HepG2 (cell line): Measurements from ENCODE around the gene PREX1. TPM values are rescaled to one million over a fixed set of nuclear protein-coding genes. Genes with fewer than 3 reads are reported as not detected.

ENCODE experiments used
- ATAC-seq: fragments of 200-7000 bp; cut with Tn5 transposase; 3 replicates; pipeline ENCODE4 v1.9.1; 2020; ENCODE audit warnings: mild to moderate bottlenecking, moderate library complexity
- BruUV-seq: library from RNA; stranded (reverse); fragments of 400-500 nt; replicated peaks from 2 replicates; lab custom pipeline; 2021; lab: Mats Ljungman, UMichigan
- CTCF ChIA-PET: fragments of 300-600 bp; formaldehyde crosslinking; extraction: SDS; loops from one replicate; lab custom pipeline; 2021; ENCODE audit warnings: low total read pairs, inconsistent platforms, low intra/inter-chr PET ratio; lab: Yijun Ruan, JAX
- POLR2A ChIA-PET: fragments of 350-600 bp; sonication (Branson Sonifier 250); formaldehyde crosslinking; loops from one replicate; lab custom pipeline; 2020; ENCODE audit warnings: antibody characterized with exemption, inconsistent platforms; lab: Yijun Ruan, JAX
- DNase-seq: peaks from one replicate; pipeline ENCODE4 v3.0.0-alpha.2; 2015; ENCODE audit warnings: low spot score
- FAIRE-seq: peaks from 3 replicates; lab custom pipeline; 2011; peaks lifted over from hg19 to GRCh38; lab: Jason Lieb, UNC
- H2AFZ ChIP-seq: one replicate; pipeline ENCODE4 v1.6.1; 2011; ENCODE audit warnings: low read length, inconsistent platforms
- H3K27ac ChIP-seq: fragments of 300-600 bp; 3 replicates; pipeline ENCODE4 v1.8.0; 2011; ENCODE audit warnings: mixed run types, mild to moderate bottlenecking, mixed read lengths, low read length, inconsistent platforms; ENCODE audit not compliant: insufficient read depth; ENCODE audit errors: extremely low read length
- H3K27me3 ChIP-seq, 2 experiments: fragments of 200-600 bp in 1 of 2; 2 replicates in 1 of 2; 3 replicates in 1 of 2; pipeline versions ENCODE4 v1.6.0 to v1.8.0; 2011; ENCODE audit warnings: low read length in 2 of 2, mild to moderate bottlenecking in 2 of 2, moderate library complexity in 2 of 2, inconsistent platforms in 1 of 2; ENCODE audit not compliant: insufficient read depth in 2 of 2, control insufficient read depth in 1 of 2
- H3K36me3 ChIP-seq, 2 experiments: fragments of 200-600 bp in 1 of 2; replicated peaks in 1 of 2; 2 replicates in 1 of 2; 3 replicates in 1 of 2; pipeline versions ENCODE4 v1.5.1 to v1.8.0; 2011; ENCODE audit warnings: low read length in 2 of 2, inconsistent platforms in 1 of 2; ENCODE audit not compliant: insufficient read depth in 2 of 2, control insufficient read depth in 1 of 2
- H3K4me1 ChIP-seq: 2 replicates; pipeline ENCODE4 v1.5.1; 2012; ENCODE audit warnings: low read length, inconsistent platforms; ENCODE audit not compliant: insufficient read depth
- H3K4me2 ChIP-seq: 2 replicates; pipeline ENCODE4 v1.6.0; 2011; ENCODE audit warnings: low read depth, low read length, inconsistent platforms
- H3K4me3 ChIP-seq, 3 experiments: fragments of 200-600 bp in 1 of 3; sonication (generic), shearing (Covaris generic) in 1 of 3; replicated peaks in 1 of 3; 2 replicates each; pipeline ENCODE4 v1.5.1; 2011 to 2016; ENCODE audit warnings: low read length in 3 of 3, inconsistent platforms in 2 of 3, low read depth in 2 of 3, mild to moderate bottlenecking in 2 of 3, control low read depth in 1 of 3, mixed read lengths in 1 of 3; ENCODE audit not compliant: insufficient read depth in 1 of 3
- H3K79me2 ChIP-seq: one replicate; pipeline ENCODE4 v1.6.1; 2011; ENCODE audit warnings: low read length, inconsistent platforms; ENCODE audit not compliant: insufficient read depth
- H3K9ac ChIP-seq: 2 replicates; pipeline ENCODE4 v1.6.0; 2011; ENCODE audit warnings: mild to moderate bottlenecking, low read depth, low read length, inconsistent platforms; ENCODE audit not compliant: insufficient read depth
- H3K9me3 ChIP-seq: 2 replicates; pipeline ENCODE4 v1.5.1; 2012; ENCODE audit warnings: mild to moderate bottlenecking, low read length
- H4K20me1 ChIP-seq: 2 replicates; pipeline ENCODE4 v1.6.0; 2011; ENCODE audit warnings: inconsistent platforms, mild to moderate bottlenecking, low read length, moderate library complexity; ENCODE audit not compliant: insufficient read depth
- ESRRA ChIP-seq: sonication (generic); formaldehyde crosslinking; IDR thresholded peaks from 2 replicates; pipeline ENCODE4 v1.5.1; 2020; ENCODE audit warnings: mild to moderate bottlenecking, low read depth, missing genetic modification reagents
- FOXA3 ChIP-seq: IDR thresholded peaks from 2 replicates; pipeline ENCODE4 v1.6.1; 2016; ENCODE audit warnings: missing genetic modification reagents, missing compliant biosample characterization
- HDAC1 ChIP-seq: sonication (generic); formaldehyde crosslinking; IDR thresholded peaks from 2 replicates; pipeline ENCODE4 v1.5.1; 2020; ENCODE audit warnings: mild to moderate bottlenecking, missing genetic modification reagents
- HMG20B ChIP-seq: conservative IDR thresholded peaks from 2 replicates; pipeline ENCODE4 v1.6.1; 2016; ENCODE audit warnings: missing genetic modification reagents, missing compliant biosample characterization
- KDM3A ChIP-seq: IDR thresholded peaks from 2 replicates; pipeline ENCODE4 v1.6.1; 2018; ENCODE audit warnings: low read depth, missing compliant biosample characterization
- MIER3 ChIP-seq: IDR thresholded peaks from 2 replicates; pipeline ENCODE4 v1.6.1; 2016; ENCODE audit warnings: missing compliant biosample characterization, borderline replicate concordance
- TBX2 ChIP-seq: sonication (generic); formaldehyde crosslinking; IDR thresholded peaks from 2 replicates; pipeline ENCODE4 v1.5.0; 2020; ENCODE audit warnings: missing genetic modification reagents, mild to moderate bottlenecking, borderline replicate concordance
- ZNF232 ChIP-seq: sonication (generic); formaldehyde crosslinking; IDR thresholded peaks from 2 replicates; pipeline ENCODE4 v1.4.0; 2020; ENCODE audit warnings: missing genetic modification reagents, borderline replicate concordance
- ZNF235 ChIP-seq: sonication (generic); formaldehyde crosslinking; IDR thresholded peaks from 2 replicates; pipeline ENCODE4 v1.8.1; 2023; ENCODE audit warnings: mild to moderate bottlenecking, missing genetic modification reagents, borderline replicate concordance
- ZNF263 ChIP-seq: sonication (generic); formaldehyde crosslinking; IDR thresholded peaks from 2 replicates; pipeline ENCODE4 v1.4.0; 2020; ENCODE audit warnings: missing genetic modification reagents
- ZNF577 ChIP-seq: sonication (generic); formaldehyde crosslinking; IDR thresholded peaks from 2 replicates; pipeline ENCODE4 v1.4.0; 2020; ENCODE audit warnings: mild to moderate bottlenecking, low read depth, missing genetic modification reagents, borderline replicate concordance
- ZNF775 ChIP-seq: sonication (generic); formaldehyde crosslinking; IDR thresholded peaks from 2 replicates; pipeline ENCODE4 v1.4.0; 2020; ENCODE audit warnings: missing genetic modification reagents, mild to moderate bottlenecking, moderate library complexity, borderline replicate concordance
- ZSCAN20 ChIP-seq: sonication (generic); formaldehyde crosslinking; IDR thresholded peaks from 2 replicates; pipeline ENCODE4 v1.4.0; 2020; ENCODE audit warnings: missing genetic modification reagents, mild to moderate bottlenecking, borderline replicate concordance
- ZSCAN22 ChIP-seq: sonication (generic); formaldehyde crosslinking; IDR thresholded peaks from 2 replicates; pipeline ENCODE4 v1.4.0; 2020; ENCODE audit warnings: mild to moderate bottlenecking, missing genetic modification reagents
- WGBS: methylation state at CpG from one replicate; pipeline ENCODE4 v1.1.6; 2017; ENCODE audit warnings: low lambda C conversion rate; 5-methylcytosine and 5-hydroxymethylcytosine counted together
- in situ Hi-C: cut with HindIII; loops from 2 replicates; pipeline ENCODE4 v1.10.0; 2017; ENCODE audit warnings: low pct_unique_long_range_greater_than_20kb; ENCODE audit not compliant: extremely low pct_ligation_motif_present
- intact Hi-C: fragments of 100-400 bp; cut with micrococcal nuclease; formaldehyde crosslinking; loops from one replicate; pipeline ENCODE4 v1.10.0; 2022; ENCODE audit not compliant: unreplicated experiment
- polyA plus RNA-seq, 8 experiments: library from polyadenylated mRNA; depleted of rRNA in 3 of 8; stranded (reverse) in 7 of 8; unstranded in 1 of 8; fragments of >200 nt; fragmentation: Illumina TruSeq in 4 of 8; extraction: Trizol in 4 of 8; gene quantifications; 2 replicates each; pipeline versions ENCODE4 v1.2.1 to v1.2.3, GENCODE V29; 2011 to 2016; ENCODE audit warnings: low read depth in 4 of 8, missing spikeins in 1 of 8, mixed read lengths in 1 of 8; ENCODE audit not compliant: insufficient read depth in 1 of 8
- total RNA-seq, 5 experiments: library from RNA; depleted of rRNA; stranded (reverse); fragments of >200 nt; fragmentation: Illumina TruSeq; extraction: Trizol; gene quantifications; 2 replicates each; pipeline ENCODE4 v1.2.3, GENCODE V29; 2016; ENCODE audit warnings: low read depth in 1 of 5
- TF ChIP-seq, protein P1 (sequence below): IDR thresholded peaks from 2 replicates; pipeline ENCODE4 v1.6.1; 2016; ENCODE audit warnings: mild to moderate bottlenecking
- TF ChIP-seq, protein P2 (sequence below): sonication (generic); formaldehyde crosslinking; IDR thresholded peaks from 2 replicates; pipeline ENCODE4 v1.4.0; 2020; ENCODE audit warnings: mild to moderate bottlenecking, missing genetic modification reagents

The PREX1 gene
- total and polyA plus RNA-seq, 2 of the 13 experiments (the other 11 are each of a cell fraction or from before 2014, with no cell fraction given), result 0.02 to 0.04 TPM

DNA sequence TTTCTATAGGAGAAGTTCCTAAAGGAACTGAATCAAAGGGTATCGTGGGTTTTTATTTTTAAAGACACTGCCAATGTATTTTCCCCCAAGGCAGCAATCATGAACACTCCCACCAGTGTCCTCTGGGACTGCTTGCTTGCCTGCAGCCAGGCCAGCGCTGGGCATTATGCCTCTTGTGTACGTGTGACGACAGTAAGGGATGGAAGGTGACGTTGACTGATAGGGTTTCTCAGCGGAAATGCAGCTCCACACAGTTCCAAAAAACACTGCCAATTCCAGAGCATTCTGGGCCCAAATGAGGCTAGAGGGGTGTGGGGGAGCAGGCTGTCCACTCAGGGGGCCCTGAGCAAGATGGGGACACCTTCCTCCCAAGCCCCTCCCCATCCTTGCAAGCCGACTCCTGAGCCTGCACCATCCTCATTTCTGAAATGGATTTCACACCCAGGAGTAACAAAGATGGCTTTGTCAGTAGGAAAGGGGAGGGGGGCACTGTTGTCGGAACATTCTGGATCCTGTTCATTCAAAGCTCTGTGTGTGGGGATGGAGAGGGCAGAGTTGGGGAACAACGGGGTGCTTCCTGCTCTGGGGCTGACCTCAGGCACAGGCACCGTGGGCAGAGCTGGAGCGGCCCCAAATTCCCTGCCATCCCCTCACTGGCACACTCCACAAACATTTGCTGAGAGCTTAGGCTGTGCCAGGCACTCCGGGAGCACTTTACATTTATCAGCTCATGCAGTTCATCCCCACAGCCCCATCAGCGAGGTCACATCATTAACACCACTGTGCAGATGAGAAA lies 20.0 kb downstream of the PREX1 start:
- in situ Hi-C loops (no loop called here), intact Hi-C loops (no loop called here)
- no peak overlapping the region for H2AFZ ChIP-seq
- WGBS, result 20% methylated on average over 12 of the region's 13 CpGs
- FAIRE-seq, result no peak
- ATAC-seq, result no peak
- no peak overlapping the region for H3K4me2 ChIP-seq
- H4K20me1 ChIP-seq, result no peaks in the 10 kb centered on the region; the same call in 1 of the 2 replicates
- H3K4me3 ChIP-seq, result no peak overlapping the region
- ChIA-PET CTCF (no interaction called here), POLR2A (no interaction called here)
- H3K9me3 ChIP-seq, result peaks cover 4% of the 10 kb centered on the region; the same call in 1 of the 2 replicates
- BruUV-seq, result no TSS peak
- no peak overlapping the region for H3K27ac ChIP-seq
- TF ChIP-seq MIER3, result no peak
- TF ChIP-seq ZSCAN20, result no peak
- TF ChIP-seq KDM3A, result no peak
- TF ChIP-seq HDAC1 (CRISPR knock-in tag), result no peak
- TF ChIP-seq HMG20B (CRISPR knock-in tag), result no peak
- TF ChIP-seq ESRRA (CRISPR knock-in tag), result no peak
- TF ChIP-seq ZNF232 (CRISPR knock-in tag), result no peak
- no peak for TF ChIP-seq ZNF263
- H3K4me1 ChIP-seq, result no peaks in the 10 kb centered on the region
- H3K27me3 ChIP-seq, result peaks cover 14 to 66% of the 10 kb centered on the region in 2 experiments; a peak in 4 of 5 replicates
- no peak overlapping the region for H3K9ac ChIP-seq
- DNase-seq, result no peak
- H3K36me3 ChIP-seq, result no peaks in the 10 kb centered on the region
- no peaks in the 10 kb centered on the region for H3K79me2 ChIP-seq

DNA sequence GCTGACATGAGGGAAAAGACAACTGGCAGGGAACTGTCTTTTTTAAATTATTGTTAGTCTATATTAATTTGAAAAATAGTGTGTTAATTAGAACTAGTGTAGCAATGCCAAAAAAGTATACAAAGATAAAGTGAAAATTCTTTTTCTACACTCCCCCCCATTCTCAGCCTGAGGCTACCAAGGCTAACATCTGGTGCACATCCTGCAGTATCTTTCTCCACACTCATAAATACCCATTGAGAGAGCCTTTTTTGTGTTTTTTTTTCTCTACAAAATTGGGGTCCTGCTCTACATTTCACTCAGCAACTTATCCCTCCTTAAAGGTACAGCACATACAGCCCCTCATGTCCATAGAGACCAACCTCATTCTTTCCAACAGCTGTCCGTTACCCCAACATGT lies 20.7 kb downstream of the PREX1 start:
- in situ Hi-C loops, result no loop called here
- TF ChIP-seq ZNF577 (CRISPR knock-in tag), result no peak
- no peak for TF ChIP-seq TBX2
- TF ChIP-seq, protein P1, sequence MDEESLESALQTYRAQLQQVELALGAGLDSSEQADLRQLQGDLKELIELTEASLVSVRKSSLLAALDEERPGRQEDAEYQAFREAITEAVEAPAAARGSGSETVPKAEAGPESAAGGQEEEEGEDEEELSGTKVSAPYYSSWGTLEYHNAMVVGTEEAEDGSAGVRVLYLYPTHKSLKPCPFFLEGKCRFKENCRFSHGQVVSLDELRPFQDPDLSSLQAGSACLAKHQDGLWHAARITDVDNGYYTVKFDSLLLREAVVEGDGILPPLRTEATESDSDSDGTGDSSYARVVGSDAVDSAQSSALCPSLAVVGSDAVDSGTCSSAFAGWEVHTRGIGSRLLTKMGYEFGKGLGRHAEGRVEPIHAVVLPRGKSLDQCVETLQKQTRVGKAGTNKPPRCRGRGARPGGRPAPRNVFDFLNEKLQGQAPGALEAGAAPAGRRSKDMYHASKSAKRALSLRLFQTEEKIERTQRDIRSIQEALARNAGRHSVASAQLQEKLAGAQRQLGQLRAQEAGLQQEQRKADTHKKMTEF, result no peak
- TF ChIP-seq, protein P2, sequence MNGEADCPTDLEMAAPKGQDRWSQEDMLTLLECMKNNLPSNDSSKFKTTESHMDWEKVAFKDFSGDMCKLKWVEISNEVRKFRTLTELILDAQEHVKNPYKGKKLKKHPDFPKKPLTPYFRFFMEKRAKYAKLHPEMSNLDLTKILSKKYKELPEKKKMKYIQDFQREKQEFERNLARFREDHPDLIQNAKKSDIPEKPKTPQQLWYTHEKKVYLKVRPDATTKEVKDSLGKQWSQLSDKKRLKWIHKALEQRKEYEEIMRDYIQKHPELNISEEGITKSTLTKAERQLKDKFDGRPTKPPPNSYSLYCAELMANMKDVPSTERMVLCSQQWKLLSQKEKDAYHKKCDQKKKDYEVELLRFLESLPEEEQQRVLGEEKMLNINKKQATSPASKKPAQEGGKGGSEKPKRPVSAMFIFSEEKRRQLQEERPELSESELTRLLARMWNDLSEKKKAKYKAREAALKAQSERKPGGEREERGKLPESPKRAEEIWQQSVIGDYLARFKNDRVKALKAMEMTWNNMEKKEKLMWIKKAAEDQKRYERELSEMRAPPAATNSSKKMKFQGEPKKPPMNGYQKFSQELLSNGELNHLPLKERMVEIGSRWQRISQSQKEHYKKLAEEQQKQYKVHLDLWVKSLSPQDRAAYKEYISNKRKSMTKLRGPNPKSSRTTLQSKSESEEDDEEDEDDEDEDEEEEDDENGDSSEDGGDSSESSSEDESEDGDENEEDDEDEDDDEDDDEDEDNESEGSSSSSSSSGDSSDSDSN (CRISPR knock-in tag), result no peak
- no peak for TF ChIP-seq FOXA3
- no peak for TF ChIP-seq ZNF775 (CRISPR knock-in tag)
- no peak for TF ChIP-seq ZSCAN22 (CRISPR knock-in tag)
- TF ChIP-seq ZNF235 (CRISPR knock-in tag), result no peak

More for the DNA sequence above, 20.7 kb downstream of the PREX1 start:
- no peaks in the 10 kb centered on the region for H3K4me1 ChIP-seq
- 15% methylated on average over 1 of the region's 1 CpG for WGBS
- H3K36me3 ChIP-seq, result no peaks in the 10 kb centered on the region
- no peak overlapping the region for H3K4me2 ChIP-seq
- no peak for ATAC-seq
- H3K4me3 ChIP-seq, result no peak overlapping the region
- no peak for FAIRE-seq
- H3K27me3 ChIP-seq, result peaks cover 14 to 66% of the 10 kb centered on the region in 2 experiments; a peak in 4 of 5 replicates
- POLR2A ChIA-PET, result no interaction called here
- no peaks in the 10 kb centered on the region; the same call in 1 of the 2 replicates for H4K20me1 ChIP-seq
- DNase-seq, result no peak
- no peaks in the 10 kb centered on the region for H3K79me2 ChIP-seq
- no peak overlapping the region for H3K9ac ChIP-seq
- H2AFZ ChIP-seq, result no peak overlapping the region
- CTCF ChIA-PET, result no interaction called here
- peaks cover 4% of the 10 kb centered on the region; the same call in 1 of the 2 replicates for H3K9me3 ChIP-seq
- no peak overlapping the region for H3K27ac ChIP-seq
- intact Hi-C loops, result no loop called here
- no TSS peak for BruUV-seq
